ENCODE data around the gene RPL36.

GRCh38 chr19:5695649-5696195 lies 5.6 kb downstream of the RPL36 start:
- TF ChIP-seq RARB (CRISPR knock-in tag; IDR thresholded peaks at IDR 0.05) (no peak), OSR1 (CRISPR knock-in tag; IDR thresholded peaks at IDR 0.05) (no peak), TOX (CRISPR knock-in tag; IDR thresholded peaks at IDR 0.05; ENCODE audit: borderline replicate concordance) (no peak)

All from SK-N-SH treated with all-trans-retinoic acid at 6 μM for 48 hours (cell line).